OCI-LY3 (cell line): ENCODE results near the gene IFT80.

Experiments
- CTCF ChIP-seq: fragments of 200-600, 300-600 bp; sonication (generic); IDR thresholded peaks from 2 replicates; pipeline ENCODE4 v1.5.1; 2014; ENCODE audit warnings: antibody characterized with exemption, low read length, low read depth
- EZH2phosphoT487 ChIP-seq: fragments of 200-600 bp; shearing (Covaris generic); IDR thresholded peaks from 2 replicates; pipeline ENCODE4 v1.6.1; 2018; ENCODE audit warnings: antibody characterized with exemption, mixed run types, low read depth

- peak; percentile 31; the same call in 1 of the 2 replicates for TF ChIP-seq CTCF
- TF ChIP-seq EZH2phosphoT487, result no peak
Measured at GRCh38 chr3:160225176-160226025, 173.6 kb downstream of the IFT80 start, which contains the start of gene C3orf80.
